Embryonic facial prominence (tissue), 1 donor: ENCODE results near the gene TNIP2.

Source experiments
- DNase-seq: peaks from one replicate; pipeline ENCODE4 v3.0.0-alpha.2; 2016; ENCODE audit errors: extremely low spot score

The TNIP2 gene

GRCh38 chr4:2755821-2756690 is at the start of gene TNIP2:
Gene TNIP2, minus strand, starts transcription at chr4:2756336. Its CDS starts 47 bp downstream, at chr4:2756289.
- no peak for DNase-seq

GRCh38 chr4:2804973-2805501 is 48.9 kb upstream of the TNIP2 start:
- no peak for DNase-seq

GRCh38 chr4:2804449-2804972 is 48.4 kb upstream of the TNIP2 start:
- DNase-seq: no peak

- DNase-seq: no peak
Measured at GRCh38 chr4:2803624-2804448, 47.7 kb upstream of the TNIP2 start.

- no peak for DNase-seq
Measured at GRCh38 chr4:2802618-2803531, 46.7 kb upstream of the TNIP2 start.

GRCh38 chr4:2800691-2801596 is 44.8 kb upstream of the TNIP2 start:
- peak; percentile 43 for DNase-seq

- DNase-seq: no peak
Measured at GRCh38 chr4:2799971-2800690, 44.0 kb upstream of the TNIP2 start.

GRCh38 chr4:2799224-2799911 is 43.2 kb upstream of the TNIP2 start:
- DNase-seq: no peak

- no peak for DNase-seq
Measured at GRCh38 chr4:2798399-2799223, 42.5 kb upstream of the TNIP2 start.

- no peak for DNase-seq
Measured at GRCh38 chr4:2797545-2798305, 41.6 kb upstream of the TNIP2 start.

GRCh38 chr4:2796849-2797544 is 40.9 kb upstream of the TNIP2 start:
- no peak for DNase-seq

- DNase-seq: no peak
Measured at GRCh38 chr4:2795893-2796848, 40.0 kb upstream of the TNIP2 start.

- no peak for DNase-seq
Measured at GRCh38 chr4:2795300-2795892, 39.3 kb upstream of the TNIP2 start.

- DNase-seq: no peak
Measured at GRCh38 chr4:2794486-2795299, 38.6 kb upstream of the TNIP2 start.
